HL-60 (cell line): Measurements from ENCODE around the gene ASIC3.
A peak's percentile ranks its signal among the peaks of the same experiment; 100 is the strongest.

Experiments used
- GABPA ChIP-seq: IDR thresholded peaks from 2 replicates; pipeline ENCODE4 v1.6.1; 2012; ENCODE audit warnings: low read depth
- POLR2AphosphoS5 ChIP-seq: IDR thresholded peaks from 2 replicates; pipeline ENCODE4 v1.6.1; 2012; ENCODE audit warnings: low read depth
- TF ChIP-seq, protein P1 (sequence below): IDR thresholded peaks from one replicate; pipeline ENCODE4 v1.5.1; 2011; ENCODE audit warnings: low read length, control low read depth, inconsistent platforms; ENCODE audit not compliant: insufficient read depth
- TF ChIP-seq, protein P2 (sequence below): IDR thresholded peaks from 2 replicates; pipeline ENCODE4 v1.6.1; 2012; ENCODE audit warnings: low read depth; ENCODE audit not compliant: insufficient replicate concordance

DNA sequence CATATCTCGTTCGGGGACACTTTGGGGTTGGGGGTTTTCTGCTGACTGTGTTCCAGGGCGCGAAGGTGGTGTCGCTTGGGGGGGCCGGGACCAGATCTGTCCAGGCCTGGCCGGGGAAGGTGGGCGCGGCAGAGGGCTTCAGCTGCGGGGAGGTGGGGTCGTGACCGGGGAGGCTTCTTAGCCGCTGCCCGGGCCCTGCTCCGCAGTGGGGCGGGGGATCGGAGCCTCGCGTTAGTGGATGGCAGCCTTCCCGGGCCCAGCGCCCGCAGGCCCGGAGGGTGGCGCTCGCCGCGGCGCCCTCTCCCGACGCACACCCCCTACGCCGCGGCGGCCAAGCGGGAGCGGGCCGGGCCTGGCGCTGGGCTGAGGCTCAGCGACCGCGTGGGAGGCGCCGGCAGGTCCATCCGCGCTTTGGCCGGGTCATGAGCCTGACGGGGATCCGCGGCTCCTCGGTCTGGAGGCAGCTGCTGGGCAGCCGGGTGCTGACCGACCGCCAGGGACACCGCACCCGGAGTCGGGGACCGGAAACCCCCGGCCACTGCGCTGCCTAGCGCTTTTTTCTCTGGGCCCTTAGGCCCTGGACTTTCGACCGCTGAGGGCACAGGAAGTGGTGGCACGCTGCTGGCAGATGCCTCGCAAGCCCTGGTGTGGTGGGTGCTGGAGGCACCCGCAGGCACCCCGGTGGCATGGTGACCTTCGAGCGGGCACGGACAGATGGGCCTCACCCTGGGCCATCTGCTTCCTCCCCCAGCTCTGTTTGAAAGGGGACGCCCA lies 39.1 kb downstream of the ASIC3 start:
- TF ChIP-seq, protein P1, sequence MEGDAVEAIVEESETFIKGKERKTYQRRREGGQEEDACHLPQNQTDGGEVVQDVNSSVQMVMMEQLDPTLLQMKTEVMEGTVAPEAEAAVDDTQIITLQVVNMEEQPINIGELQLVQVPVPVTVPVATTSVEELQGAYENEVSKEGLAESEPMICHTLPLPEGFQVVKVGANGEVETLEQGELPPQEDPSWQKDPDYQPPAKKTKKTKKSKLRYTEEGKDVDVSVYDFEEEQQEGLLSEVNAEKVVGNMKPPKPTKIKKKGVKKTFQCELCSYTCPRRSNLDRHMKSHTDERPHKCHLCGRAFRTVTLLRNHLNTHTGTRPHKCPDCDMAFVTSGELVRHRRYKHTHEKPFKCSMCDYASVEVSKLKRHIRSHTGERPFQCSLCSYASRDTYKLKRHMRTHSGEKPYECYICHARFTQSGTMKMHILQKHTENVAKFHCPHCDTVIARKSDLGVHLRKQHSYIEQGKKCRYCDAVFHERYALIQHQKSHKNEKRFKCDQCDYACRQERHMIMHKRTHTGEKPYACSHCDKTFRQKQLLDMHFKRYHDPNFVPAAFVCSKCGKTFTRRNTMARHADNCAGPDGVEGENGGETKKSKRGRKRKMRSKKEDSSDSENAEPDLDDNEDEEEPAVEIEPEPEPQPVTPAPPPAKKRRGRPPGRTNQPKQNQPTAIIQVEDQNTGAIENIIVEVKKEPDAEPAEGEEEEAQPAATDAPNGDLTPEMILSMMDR, result no peak
- no peak for TF ChIP-seq POLR2AphosphoS5
- 0 out of 2 replicates have a peak, but pooled peaks have one; percentile 10 for TF ChIP-seq GABPA
- TF ChIP-seq, protein P2, sequence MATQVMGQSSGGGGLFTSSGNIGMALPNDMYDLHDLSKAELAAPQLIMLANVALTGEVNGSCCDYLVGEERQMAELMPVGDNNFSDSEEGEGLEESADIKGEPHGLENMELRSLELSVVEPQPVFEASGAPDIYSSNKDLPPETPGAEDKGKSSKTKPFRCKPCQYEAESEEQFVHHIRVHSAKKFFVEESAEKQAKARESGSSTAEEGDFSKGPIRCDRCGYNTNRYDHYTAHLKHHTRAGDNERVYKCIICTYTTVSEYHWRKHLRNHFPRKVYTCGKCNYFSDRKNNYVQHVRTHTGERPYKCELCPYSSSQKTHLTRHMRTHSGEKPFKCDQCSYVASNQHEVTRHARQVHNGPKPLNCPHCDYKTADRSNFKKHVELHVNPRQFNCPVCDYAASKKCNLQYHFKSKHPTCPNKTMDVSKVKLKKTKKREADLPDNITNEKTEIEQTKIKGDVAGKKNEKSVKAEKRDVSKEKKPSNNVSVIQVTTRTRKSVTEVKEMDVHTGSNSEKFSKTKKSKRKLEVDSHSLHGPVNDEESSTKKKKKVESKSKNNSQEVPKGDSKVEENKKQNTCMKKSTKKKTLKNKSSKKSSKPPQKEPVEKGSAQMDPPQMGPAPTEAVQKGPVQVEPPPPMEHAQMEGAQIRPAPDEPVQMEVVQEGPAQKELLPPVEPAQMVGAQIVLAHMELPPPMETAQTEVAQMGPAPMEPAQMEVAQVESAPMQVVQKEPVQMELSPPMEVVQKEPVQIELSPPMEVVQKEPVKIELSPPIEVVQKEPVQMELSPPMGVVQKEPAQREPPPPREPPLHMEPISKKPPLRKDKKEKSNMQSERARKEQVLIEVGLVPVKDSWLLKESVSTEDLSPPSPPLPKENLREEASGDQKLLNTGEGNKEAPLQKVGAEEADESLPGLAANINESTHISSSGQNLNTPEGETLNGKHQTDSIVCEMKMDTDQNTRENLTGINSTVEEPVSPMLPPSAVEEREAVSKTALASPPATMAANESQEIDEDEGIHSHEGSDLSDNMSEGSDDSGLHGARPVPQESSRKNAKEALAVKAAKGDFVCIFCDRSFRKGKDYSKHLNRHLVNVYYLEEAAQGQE, result no peak
